GM19099 (cell line): ENCODE data around the gene SHISAL1.

Source experiments
- POLR2A ChIP-seq: IDR thresholded peaks from 3 replicates; pipeline ENCODE4 v1.6.1; 2011; ENCODE audit warnings: low read depth; ENCODE audit not compliant: insufficient read length; ENCODE audit errors: extremely low read depth

Gene SHISAL1

GRCh38 chr22:44319685-44320084, 6.9 kb upstream of the SHISAL1 start:
- no peak for TF ChIP-seq POLR2A

GRCh38 chr22:44318751-44319150, 6.0 kb upstream of the SHISAL1 start:
- no peak for TF ChIP-seq POLR2A

- TF ChIP-seq POLR2A: no peak
Observed at GRCh38 chr22:44317886-44318637, 5.3 kb upstream of the SHISAL1 start.

GRCh38 chr22:44317123-44317444, 4.3 kb upstream of the SHISAL1 start:
- no peak for TF ChIP-seq POLR2A

- no peak for TF ChIP-seq POLR2A
Observed at GRCh38 chr22:44316393-44317122, 3.8 kb upstream of the SHISAL1 start.

GRCh38 chr22:44314425-44315067, 1.8 kb upstream of the SHISAL1 start:
- no peak for TF ChIP-seq POLR2A

- TF ChIP-seq POLR2A: no peak
Observed at GRCh38 chr22:44313385-44314006, 745 bp upstream of the SHISAL1 start.

GRCh38 chr22:44311855-44312170, 938 bp downstream of the SHISAL1 start:
- no peak for TF ChIP-seq POLR2A

GRCh38 chr22:44311104-44311854, 1.5 kb downstream of the SHISAL1 start:
- no peak for TF ChIP-seq POLR2A

- no peak for TF ChIP-seq POLR2A
Observed at GRCh38 chr22:44309647-44310046, 3.1 kb downstream of the SHISAL1 start.

- TF ChIP-seq POLR2A: no peak
Observed at GRCh38 chr22:44309137-44309536, 3.6 kb downstream of the SHISAL1 start.

- TF ChIP-seq POLR2A: no peak
Observed at GRCh38 chr22:44307509-44308169, 5.1 kb downstream of the SHISAL1 start.

GRCh38 chr22:44305888-44306287, 6.9 kb downstream of the SHISAL1 start:
- no peak for TF ChIP-seq POLR2A

GRCh38 chr22:44305455-44305854, 7.3 kb downstream of the SHISAL1 start:
- no peak for TF ChIP-seq POLR2A

- no peak for TF ChIP-seq POLR2A
Observed at GRCh38 chr22:44304911-44305310, 7.8 kb downstream of the SHISAL1 start.

- no peak for TF ChIP-seq POLR2A
Observed at GRCh38 chr22:44304354-44304753, 8.4 kb downstream of the SHISAL1 start.
